GM12878 (cell line): ENCODE measurements around the gene EFCAB8.

Source experiments
- JUND ChIP-seq: IDR thresholded peaks from 2 replicates; pipeline ENCODE4 v1.6.1; 2012; ENCODE audit warnings: low read depth, mild to moderate bottlenecking, low read length, improper control_type of control experiment, moderate library complexity
- NRF1 ChIP-seq: conservative IDR thresholded peaks from 2 replicates; pipeline ENCODE4 v1.6.1; 2011; ENCODE audit warnings: mild to moderate bottlenecking, low read depth, low read length, improper control_type of control experiment
- POLR2A ChIP-seq: IDR thresholded peaks from 2 replicates; pipeline ENCODE4 v1.6.1; 2011; ENCODE audit warnings: low read depth, mild to moderate bottlenecking, low read length
- POLR2AphosphoS2 ChIP-seq: IDR thresholded peaks from 2 replicates; pipeline ENCODE4 v1.6.1; 2011; ENCODE audit warnings: low read depth, mild to moderate bottlenecking, low read length, improper control_type of control experiment, moderate library complexity
- ZNF384 ChIP-seq: IDR thresholded peaks from 2 replicates; pipeline ENCODE4 v1.6.1; 2012; ENCODE audit warnings: low read depth, mild to moderate bottlenecking, low read length, improper control_type of control experiment, borderline replicate concordance
- TF ChIP-seq, protein P1 (sequence below): IDR thresholded peaks from 2 replicates; pipeline ENCODE4 v1.6.1; 2012; ENCODE audit warnings: low read depth, low read length, improper control_type of control experiment
- TF ChIP-seq, protein P2 (sequence below): IDR thresholded peaks from 2 replicates; pipeline ENCODE4 v1.6.1; 2012; ENCODE audit warnings: mild to moderate bottlenecking, low read depth, low read length
- TF ChIP-seq, protein P3 (sequence below), 3 experiments: IDR thresholded peaks in 2 of 3; conservative IDR thresholded peaks in 1 of 3; 2 replicates each; pipeline ENCODE4 v1.5.1; 2011; ENCODE audit warnings: low read depth in 3 of 3, low read length in 3 of 3, mild to moderate bottlenecking in 3 of 3, control low read depth in 2 of 3, moderate library complexity in 2 of 3, inconsistent platforms in 1 of 3, mixed read lengths in 1 of 3; ENCODE audit not compliant: control insufficient read depth in 2 of 3, insufficient read depth in 1 of 3; ENCODE audit errors: extremely low read depth in 1 of 3

DNA sequence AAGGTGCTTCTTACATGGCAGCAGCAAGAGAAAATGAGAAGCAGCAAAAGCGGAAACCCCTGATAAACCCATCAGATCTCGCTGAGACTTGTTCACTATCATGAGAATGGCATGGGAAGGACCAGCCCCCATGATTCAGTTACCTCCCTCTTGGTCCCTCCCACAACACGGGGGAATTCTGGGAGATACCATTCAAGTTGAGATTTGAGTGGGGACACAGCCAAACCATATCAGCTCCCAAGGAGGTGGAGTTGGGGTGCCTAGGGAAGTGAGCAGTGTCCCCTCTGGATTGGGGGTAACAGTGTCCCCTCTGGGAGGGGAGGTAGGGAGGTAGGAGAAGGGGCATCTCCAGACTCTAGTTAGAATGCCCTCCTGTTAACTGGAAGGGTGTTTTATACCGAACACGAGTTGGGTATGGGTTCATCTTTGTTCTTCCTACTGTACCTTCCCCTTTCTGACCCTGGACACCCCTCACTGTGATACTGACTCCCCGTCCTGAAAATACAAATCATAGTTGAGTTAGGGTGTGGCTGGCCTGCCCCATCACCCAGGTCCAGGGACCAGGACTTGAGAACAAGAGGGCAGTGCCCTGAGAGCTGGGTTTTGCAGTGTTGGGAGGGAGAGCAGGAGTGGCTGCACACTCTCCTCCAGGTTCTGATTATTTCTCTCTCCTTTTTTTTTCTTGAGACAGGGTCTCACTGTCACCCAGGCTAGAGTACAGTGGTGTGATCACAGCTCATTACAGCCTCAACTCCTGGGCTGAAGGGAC, 62.0 kb downstream of the EFCAB8 start:
- TF ChIP-seq, protein P1, sequence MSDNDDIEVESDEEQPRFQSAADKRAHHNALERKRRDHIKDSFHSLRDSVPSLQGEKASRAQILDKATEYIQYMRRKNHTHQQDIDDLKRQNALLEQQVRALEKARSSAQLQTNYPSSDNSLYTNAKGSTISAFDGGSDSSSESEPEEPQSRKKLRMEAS, result no peak
- TF ChIP-seq, protein P2, sequence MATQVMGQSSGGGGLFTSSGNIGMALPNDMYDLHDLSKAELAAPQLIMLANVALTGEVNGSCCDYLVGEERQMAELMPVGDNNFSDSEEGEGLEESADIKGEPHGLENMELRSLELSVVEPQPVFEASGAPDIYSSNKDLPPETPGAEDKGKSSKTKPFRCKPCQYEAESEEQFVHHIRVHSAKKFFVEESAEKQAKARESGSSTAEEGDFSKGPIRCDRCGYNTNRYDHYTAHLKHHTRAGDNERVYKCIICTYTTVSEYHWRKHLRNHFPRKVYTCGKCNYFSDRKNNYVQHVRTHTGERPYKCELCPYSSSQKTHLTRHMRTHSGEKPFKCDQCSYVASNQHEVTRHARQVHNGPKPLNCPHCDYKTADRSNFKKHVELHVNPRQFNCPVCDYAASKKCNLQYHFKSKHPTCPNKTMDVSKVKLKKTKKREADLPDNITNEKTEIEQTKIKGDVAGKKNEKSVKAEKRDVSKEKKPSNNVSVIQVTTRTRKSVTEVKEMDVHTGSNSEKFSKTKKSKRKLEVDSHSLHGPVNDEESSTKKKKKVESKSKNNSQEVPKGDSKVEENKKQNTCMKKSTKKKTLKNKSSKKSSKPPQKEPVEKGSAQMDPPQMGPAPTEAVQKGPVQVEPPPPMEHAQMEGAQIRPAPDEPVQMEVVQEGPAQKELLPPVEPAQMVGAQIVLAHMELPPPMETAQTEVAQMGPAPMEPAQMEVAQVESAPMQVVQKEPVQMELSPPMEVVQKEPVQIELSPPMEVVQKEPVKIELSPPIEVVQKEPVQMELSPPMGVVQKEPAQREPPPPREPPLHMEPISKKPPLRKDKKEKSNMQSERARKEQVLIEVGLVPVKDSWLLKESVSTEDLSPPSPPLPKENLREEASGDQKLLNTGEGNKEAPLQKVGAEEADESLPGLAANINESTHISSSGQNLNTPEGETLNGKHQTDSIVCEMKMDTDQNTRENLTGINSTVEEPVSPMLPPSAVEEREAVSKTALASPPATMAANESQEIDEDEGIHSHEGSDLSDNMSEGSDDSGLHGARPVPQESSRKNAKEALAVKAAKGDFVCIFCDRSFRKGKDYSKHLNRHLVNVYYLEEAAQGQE, result no peak
- no peak for TF ChIP-seq ZNF384
- TF ChIP-seq, protein P3, sequence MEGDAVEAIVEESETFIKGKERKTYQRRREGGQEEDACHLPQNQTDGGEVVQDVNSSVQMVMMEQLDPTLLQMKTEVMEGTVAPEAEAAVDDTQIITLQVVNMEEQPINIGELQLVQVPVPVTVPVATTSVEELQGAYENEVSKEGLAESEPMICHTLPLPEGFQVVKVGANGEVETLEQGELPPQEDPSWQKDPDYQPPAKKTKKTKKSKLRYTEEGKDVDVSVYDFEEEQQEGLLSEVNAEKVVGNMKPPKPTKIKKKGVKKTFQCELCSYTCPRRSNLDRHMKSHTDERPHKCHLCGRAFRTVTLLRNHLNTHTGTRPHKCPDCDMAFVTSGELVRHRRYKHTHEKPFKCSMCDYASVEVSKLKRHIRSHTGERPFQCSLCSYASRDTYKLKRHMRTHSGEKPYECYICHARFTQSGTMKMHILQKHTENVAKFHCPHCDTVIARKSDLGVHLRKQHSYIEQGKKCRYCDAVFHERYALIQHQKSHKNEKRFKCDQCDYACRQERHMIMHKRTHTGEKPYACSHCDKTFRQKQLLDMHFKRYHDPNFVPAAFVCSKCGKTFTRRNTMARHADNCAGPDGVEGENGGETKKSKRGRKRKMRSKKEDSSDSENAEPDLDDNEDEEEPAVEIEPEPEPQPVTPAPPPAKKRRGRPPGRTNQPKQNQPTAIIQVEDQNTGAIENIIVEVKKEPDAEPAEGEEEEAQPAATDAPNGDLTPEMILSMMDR (IDR thresholded peaks at IDR 0.05 in 2 of 3, conservative IDR thresholded peaks at IDR 0.05 in 1 of 3; ENCODE audit: control insufficient read depth in 2 of 3, extremely low read depth in 1 of 3, insufficient read depth in 1 of 3, low read depth in 3 of 3, low read length in 3 of 3), result no peak
- TF ChIP-seq NRF1, result no peak
- no peak for TF ChIP-seq POLR2A
- no peak for TF ChIP-seq JUND
- no peak for TF ChIP-seq POLR2AphosphoS2
